GM18519 (cell line): ENCODE measurements around the gene MAST2.
"Not testable (repeated sequence)": the region's sequence is repeated elsewhere in the genome, so short reads cannot be mapped to it uniquely, and the experiment has no call there.

Experiments used
- ATAC-seq: cut with Tn5 transposase; IDR thresholded peaks from one replicate; pipeline ENCODE4 v1.9.1; 2021; ENCODE audit warnings: mild to moderate bottlenecking, moderate library complexity; ENCODE audit not compliant: unreplicated experiment, low FRiP score

MAST2 gene

GRCh38 chr1:45929257-45929687 is 125.9 kb downstream of the MAST2 start:
- no peak for ATAC-seq

GRCh38 chr1:45930258-45931150 is 127.1 kb downstream of the MAST2 start:
- ATAC-seq: no peak

DNA sequence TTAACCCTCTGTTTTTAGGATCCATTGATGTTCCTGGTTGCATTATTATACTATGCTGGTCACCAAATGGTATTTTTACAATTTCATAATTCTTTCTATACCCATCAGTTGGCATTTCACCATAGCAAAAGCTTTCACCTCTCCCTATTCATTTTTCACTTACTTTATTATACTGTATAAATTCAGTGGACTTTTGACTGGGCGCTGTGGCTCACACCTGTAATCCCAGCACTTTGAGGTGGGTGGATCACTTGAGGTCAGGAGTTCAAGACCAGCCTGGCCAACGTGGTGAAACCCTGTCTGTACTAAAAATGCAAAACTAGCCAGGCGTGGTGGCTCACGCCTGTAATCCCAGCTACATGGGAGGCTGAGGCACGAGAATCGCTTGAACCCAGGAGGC is 128.8 kb downstream of the MAST2 start:
- not testable (repeated sequence) for ATAC-seq

DNA sequence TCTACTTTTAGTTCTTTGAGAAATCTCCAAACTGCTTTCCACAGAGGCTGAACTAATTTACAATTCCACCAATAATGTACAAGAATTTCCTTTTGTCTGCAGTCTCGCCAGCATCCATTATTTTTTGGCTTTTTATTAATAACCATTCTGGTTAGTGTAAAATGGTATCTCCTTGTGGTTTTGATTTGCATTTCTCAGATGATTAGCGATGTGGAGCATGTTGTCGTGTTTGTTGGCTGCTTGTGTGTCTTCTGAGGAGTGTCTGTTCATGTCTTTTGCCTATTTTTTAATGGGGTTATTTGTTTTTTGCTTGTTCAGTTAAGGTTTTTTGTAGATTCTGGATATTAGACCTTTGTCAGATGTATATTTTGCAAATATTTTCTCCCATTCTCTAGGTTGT is 131.5 kb downstream of the MAST2 start:
- no peak for ATAC-seq

DNA sequence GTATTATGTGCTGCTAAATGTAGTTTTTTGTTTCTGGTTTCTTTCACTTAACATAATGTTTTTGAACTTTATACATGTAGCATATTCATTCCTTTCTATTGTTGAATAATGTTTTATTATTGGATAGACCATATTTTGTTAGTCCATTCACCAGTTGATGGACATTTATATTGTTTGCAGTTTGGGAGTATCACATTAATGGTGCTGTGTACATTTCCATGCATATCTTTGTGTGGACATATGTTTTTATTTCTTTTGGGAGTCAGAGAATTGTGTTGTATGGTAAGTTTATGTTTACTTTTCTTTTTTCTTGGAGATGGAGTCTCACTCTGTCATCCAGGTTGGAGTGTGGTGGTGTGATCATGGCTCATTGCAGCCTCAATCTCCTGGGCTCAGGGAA is 134.6 kb downstream of the MAST2 start:
- no peak for ATAC-seq

GRCh38 chr1:45942411-45942810 is 139.0 kb downstream of the MAST2 start:
- no peak for ATAC-seq

DNA sequence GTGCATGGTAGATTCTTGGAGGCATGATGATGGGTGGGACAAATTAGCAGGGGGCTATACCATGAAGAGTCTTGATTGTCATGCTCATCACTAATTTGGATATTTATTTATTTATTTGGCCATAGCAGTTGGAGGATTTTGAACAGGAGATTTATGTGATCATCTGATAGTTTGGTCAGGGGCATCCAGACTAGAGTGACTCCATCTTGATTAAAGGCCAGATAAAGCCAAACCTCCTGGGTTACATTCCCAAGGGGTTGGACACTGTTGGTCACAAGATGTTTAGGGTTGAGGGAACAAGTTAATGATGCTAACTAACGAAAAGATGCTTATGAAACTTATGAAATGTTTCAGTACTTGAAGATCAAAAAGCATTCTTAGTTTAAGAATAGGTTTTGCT is 139.8 kb downstream of the MAST2 start:
- ATAC-seq: no peak

- no peak for ATAC-seq
Observed at GRCh38 chr1:45945426-45945825, 142.0 kb downstream of the MAST2 start.

GRCh38 chr1:45949462-45949861 is 146.1 kb downstream of the MAST2 start:
- not testable (repeated sequence) for ATAC-seq

DNA sequence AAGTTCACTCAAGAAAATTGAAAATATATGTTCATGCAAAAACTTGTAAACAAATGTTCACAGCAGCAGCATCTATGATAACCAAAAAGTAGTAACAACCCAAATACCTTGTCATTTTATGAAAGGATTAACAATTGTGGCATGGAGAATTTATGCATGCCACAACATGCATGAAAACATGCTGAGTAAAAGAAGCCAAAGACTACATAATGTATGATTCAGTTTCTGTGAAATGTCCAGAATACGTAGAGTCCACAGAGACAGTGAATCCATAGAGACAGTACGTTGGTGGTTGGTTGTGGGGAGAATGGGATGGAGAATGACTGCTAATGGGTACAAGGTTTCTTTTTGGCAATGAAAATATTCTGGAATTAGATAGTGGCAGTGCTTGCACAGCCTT is 148.7 kb downstream of the MAST2 start:
- ATAC-seq: no peak

GRCh38 chr1:45953934-45954847 is 150.8 kb downstream of the MAST2 start:
- ATAC-seq: no peak

DNA sequence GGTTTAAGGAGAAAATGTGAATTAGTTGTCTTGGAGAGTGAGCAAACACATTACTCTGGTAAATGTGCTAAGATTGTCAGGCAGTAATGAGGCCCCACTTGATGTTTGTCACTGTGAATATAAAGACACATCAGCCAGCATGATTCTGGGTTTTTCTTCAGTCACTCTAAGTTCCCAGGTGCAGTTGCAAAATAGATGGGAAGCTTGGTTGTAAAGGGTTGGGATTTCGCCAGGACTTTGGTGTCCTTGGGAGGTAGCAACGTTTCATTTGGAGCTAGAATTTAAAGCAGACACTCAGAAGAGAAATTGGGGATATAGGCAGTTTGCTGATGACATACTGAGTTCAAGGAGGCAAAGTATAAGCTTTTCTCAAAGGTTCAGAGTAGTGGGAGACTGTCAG is 154.3 kb downstream of the MAST2 start:
- ATAC-seq: no peak

- ATAC-seq: no peak
Observed at GRCh38 chr1:45958317-45958716, 154.9 kb downstream of the MAST2 start.

DNA sequence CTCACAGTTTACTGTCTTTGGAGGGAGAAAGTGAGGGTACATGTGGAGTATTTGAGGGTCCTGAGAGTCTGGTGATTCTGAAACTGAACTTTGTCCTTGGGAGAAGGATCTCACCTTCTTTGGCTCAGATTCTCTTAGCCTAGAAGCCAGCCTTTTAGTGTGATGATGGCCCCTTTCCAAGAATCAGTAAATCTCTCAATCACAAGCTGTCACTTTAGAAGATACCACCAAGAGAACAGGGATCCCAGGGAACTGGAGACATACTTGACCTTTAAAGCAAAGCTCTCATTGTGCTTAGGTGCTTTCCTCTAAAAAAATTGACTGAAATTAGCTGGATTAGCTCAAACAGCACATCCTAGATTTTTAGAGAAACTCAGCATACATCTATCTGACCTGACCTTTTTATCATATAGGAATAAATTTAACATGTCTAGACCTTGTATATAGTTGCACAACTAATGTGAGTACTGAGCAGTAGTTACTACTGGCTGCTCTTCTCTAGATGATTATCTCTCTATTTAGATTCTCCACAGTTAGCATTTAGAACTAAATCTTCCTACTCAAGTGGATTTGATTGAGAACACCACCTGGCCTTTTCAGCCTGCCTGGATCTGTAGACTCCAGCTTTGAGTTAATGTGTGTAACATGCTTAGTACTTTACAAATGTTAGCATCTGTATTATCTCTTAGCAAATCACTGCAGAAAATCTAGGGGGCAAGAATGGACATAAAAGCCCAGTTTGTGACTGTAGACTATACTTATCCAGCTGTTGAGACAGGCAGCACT is 157.7 kb downstream of the MAST2 start:
- no peak for ATAC-seq

- ATAC-seq: not testable (repeated sequence)
Observed at GRCh38 chr1:45961936-45962335, 158.5 kb downstream of the MAST2 start.

DNA sequence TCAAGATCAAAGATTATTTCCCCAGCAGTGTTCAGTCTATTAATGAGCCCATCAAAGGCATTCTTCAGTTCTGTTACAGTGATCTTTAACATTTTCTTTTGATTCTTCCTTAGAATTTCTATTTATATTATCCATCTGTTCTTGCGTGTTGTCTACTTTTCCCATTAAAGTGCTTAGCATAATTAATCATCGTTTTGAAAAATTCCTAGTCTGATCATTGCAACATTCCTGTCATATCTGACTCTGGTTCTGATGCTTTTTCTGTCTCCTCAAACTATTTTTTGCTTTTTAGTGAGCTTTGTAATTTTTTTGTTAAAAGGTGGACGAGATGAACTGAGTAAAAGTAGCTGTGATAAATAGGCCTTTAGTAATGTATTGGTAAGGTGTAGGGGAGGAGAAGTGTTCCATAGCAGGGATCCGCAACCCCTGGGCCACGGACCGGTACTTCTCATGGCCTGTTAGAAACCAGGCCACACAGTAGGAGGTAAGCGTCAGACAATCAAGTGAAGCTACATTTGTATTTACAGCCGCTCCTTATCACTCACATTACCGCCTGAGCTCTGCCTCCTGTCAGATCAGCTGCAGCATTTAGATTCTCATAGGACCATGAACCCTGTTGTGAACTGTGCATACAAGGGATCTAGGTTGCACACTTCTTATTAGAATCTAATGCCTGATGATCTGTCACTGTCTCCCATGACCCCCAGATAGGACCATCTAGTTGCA is 165.7 kb downstream of the MAST2 start:
- ATAC-seq: no peak

DNA sequence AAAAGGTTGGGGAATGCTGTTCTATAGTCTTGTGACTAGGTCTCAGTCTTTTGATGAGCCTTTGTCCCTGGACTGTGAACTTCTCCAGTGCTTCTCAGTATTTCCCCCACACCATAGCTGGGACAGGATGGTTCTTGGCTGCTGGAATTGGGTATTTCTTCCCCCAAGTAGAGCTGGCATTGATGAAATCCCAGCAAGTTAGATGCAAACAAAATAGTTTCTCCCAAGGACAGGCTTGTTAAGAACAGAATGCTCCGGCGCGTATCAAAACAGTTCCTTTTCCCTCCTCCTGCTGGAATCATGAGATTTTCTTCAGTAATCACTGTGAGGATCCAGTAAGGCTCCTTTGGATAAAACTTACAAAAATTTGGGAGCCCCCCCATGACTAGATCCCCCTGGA is 166.5 kb downstream of the MAST2 start:
- no peak for ATAC-seq

DNA sequence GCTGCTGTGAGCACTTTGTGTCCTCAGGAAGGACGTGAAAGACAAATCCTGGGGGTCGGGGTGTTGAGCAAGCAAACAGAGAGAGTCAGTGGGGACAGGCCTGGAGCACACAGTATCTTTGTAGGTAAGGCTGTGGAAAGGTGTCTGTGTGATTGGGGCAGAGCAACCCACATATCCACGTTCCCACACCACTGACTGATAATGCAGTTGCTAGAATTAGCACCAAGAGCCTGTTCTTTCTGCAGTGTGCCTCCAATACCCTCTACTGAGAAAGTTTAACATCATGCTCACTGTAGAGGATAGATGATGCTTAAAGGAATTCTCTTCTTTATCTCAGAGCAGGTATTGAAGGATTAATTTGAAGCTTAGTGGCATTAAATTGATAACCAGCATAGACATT is 167.9 kb downstream of the MAST2 start:
- ATAC-seq: no peak

DNA sequence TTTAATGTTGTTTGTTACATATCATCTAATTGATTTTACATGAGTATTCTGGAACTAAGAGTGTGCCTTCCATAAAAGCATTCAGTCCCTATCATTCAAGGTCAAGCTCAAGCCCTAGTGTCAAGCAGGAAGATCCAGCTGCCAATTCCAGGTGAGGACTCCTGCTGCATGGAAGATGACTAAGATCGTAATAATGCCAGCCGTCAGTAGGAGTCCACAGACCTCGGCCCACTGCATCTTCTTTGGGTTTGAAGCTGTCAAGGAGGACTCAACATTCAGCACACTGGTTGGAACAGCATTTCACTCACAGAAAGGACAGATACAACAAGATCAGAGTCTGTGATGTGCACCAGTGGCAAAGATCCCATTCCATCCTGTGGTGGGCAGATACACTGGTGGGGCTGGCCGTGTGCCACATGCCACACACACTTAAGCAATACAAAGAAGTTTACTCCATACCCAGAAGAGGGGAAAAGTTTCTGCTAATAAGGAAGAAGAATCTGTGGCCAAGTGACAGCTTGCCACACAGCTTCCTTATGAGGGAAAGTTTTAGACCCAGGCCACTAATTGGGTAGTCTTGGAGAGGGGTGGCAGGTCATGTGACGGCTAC is 168.6 kb downstream of the MAST2 start:
- ATAC-seq: no peak

- no peak for ATAC-seq
Observed at GRCh38 chr1:45972621-45973020, 169.2 kb downstream of the MAST2 start.
